Measurements from ENCODE around the gene SRGAP3.

SRGAP3 gene

GRCh38 chr3:9251055-9251786, 1.8 kb upstream of the SRGAP3 start:
- no peak for DNase-seq

GRCh38 chr3:9250236-9250635, 790 bp upstream of the SRGAP3 start:
- peak; percentile 49 for DNase-seq

- peak; percentile 34 for DNase-seq
Measured at GRCh38 chr3:9248522-9249271, 749 bp downstream of the SRGAP3 start.

GRCh38 chr3:9247941-9248521, 1.4 kb downstream of the SRGAP3 start:
- no peak for DNase-seq

- no peak for DNase-seq
Measured at GRCh38 chr3:9247361-9247940, 2.0 kb downstream of the SRGAP3 start.

GRCh38 chr3:9246189-9246588, 3.3 kb downstream of the SRGAP3 start:
- DNase-seq: no peak

GRCh38 chr3:9244495-9245183, 4.8 kb downstream of the SRGAP3 start:
- DNase-seq: no peak

GRCh38 chr3:9241956-9242355, 7.5 kb downstream of the SRGAP3 start:
- DNase-seq: no peak

- DNase-seq: no peak
Measured at GRCh38 chr3:9239680-9240079, 9.8 kb downstream of the SRGAP3 start.

GRCh38 chr3:9238721-9239295, 10.6 kb downstream of the SRGAP3 start:
- DNase-seq: no peak

- DNase-seq: no peak
Measured at GRCh38 chr3:9238276-9238675, 11.2 kb downstream of the SRGAP3 start.

GRCh38 chr3:9233814-9234600, 15.4 kb downstream of the SRGAP3 start:
- no peak for DNase-seq

- no peak for DNase-seq
Measured at GRCh38 chr3:9233101-9233500, 16.3 kb downstream of the SRGAP3 start.

GRCh38 chr3:9231937-9232336, 17.5 kb downstream of the SRGAP3 start:
- no peak for DNase-seq

GRCh38 chr3:9231471-9231870, 18.0 kb downstream of the SRGAP3 start:
- peak; percentile 27 for DNase-seq

- DNase-seq: peak; percentile 62
Measured at GRCh38 chr3:9231006-9231405, 18.4 kb downstream of the SRGAP3 start.

GRCh38 chr3:9230596-9230995, 18.9 kb downstream of the SRGAP3 start:
- no peak for DNase-seq

- DNase-seq: no peak
Measured at GRCh38 chr3:9229879-9230278, 19.6 kb downstream of the SRGAP3 start.

- DNase-seq: no peak
Measured at GRCh38 chr3:9229325-9229724, 20.1 kb downstream of the SRGAP3 start.

- DNase-seq: peak; percentile 26
Measured at GRCh38 chr3:9226326-9226725, 23.1 kb downstream of the SRGAP3 start.

- no peak for DNase-seq
Measured at GRCh38 chr3:9225268-9225667, 24.2 kb downstream of the SRGAP3 start.

- DNase-seq: no peak
Measured at GRCh38 chr3:9224490-9224889, 25.0 kb downstream of the SRGAP3 start.
